ENCODE measurements around the gene TSPAN18. TPM values are rescaled to one million over a fixed set of nuclear protein-coding genes. Genes with fewer than 3 reads are reported as not detected.

TSPAN18 gene
- total RNA-seq, 1 donor from 2014 or later, result 52.8 TPM

DNA sequence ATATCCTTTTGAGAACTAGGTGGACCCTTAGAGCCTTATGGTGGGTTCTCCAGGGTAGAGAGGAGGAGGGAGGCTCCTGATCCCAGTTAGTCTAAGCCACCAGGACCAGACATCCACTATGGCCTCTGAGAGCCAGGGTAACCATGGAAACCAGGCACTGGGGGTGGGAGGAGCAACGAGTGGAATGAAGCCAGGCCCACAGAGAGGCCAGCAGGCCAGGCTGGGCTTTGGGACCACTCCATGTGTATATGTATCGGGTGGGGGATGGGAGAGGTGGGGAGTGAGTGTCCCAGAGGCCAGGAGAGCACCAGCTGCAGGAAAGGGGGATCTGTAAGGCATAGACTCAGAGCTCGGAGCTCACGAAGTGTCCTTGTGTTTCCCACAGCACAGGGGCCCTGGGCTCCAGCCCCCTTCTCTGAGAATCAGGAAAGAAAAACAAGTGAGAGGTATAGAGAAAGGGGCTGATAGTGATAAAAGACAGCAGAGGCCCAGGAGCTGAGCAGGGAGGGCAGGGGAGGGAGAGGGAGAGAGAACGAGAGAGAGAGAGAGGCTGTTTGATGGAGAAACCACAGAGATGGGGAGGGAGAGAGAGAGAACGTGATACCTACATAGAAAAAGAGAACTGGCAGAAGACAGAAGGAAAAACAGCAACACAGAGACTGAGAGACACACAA, 15.5 kb upstream of the TSPAN18 start:
- Mint-ChIP-seq H3K27me3 (peaks cover 11% of the 10 kb centered on the region), H3K9me3 (peaks cover 3% of the 10 kb centered on the region), H3K4me3 (peak overlapping the region; percentile 10), H3K4me1 (ENCODE audit: unreplicated experiment) (peaks cover 25% of the 10 kb centered on the region), H3K27ac (peak overlapping the region; percentile 22), H3K36me3 (no peaks in the 10 kb centered on the region)
- TF ChIP-seq, protein P1, sequence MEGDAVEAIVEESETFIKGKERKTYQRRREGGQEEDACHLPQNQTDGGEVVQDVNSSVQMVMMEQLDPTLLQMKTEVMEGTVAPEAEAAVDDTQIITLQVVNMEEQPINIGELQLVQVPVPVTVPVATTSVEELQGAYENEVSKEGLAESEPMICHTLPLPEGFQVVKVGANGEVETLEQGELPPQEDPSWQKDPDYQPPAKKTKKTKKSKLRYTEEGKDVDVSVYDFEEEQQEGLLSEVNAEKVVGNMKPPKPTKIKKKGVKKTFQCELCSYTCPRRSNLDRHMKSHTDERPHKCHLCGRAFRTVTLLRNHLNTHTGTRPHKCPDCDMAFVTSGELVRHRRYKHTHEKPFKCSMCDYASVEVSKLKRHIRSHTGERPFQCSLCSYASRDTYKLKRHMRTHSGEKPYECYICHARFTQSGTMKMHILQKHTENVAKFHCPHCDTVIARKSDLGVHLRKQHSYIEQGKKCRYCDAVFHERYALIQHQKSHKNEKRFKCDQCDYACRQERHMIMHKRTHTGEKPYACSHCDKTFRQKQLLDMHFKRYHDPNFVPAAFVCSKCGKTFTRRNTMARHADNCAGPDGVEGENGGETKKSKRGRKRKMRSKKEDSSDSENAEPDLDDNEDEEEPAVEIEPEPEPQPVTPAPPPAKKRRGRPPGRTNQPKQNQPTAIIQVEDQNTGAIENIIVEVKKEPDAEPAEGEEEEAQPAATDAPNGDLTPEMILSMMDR (conservative IDR thresholded peaks at IDR 0.05), result no peak
- DNase-seq (ENCODE audit: extremely low spot score, unreplicated experiment), result no peak

DNA sequence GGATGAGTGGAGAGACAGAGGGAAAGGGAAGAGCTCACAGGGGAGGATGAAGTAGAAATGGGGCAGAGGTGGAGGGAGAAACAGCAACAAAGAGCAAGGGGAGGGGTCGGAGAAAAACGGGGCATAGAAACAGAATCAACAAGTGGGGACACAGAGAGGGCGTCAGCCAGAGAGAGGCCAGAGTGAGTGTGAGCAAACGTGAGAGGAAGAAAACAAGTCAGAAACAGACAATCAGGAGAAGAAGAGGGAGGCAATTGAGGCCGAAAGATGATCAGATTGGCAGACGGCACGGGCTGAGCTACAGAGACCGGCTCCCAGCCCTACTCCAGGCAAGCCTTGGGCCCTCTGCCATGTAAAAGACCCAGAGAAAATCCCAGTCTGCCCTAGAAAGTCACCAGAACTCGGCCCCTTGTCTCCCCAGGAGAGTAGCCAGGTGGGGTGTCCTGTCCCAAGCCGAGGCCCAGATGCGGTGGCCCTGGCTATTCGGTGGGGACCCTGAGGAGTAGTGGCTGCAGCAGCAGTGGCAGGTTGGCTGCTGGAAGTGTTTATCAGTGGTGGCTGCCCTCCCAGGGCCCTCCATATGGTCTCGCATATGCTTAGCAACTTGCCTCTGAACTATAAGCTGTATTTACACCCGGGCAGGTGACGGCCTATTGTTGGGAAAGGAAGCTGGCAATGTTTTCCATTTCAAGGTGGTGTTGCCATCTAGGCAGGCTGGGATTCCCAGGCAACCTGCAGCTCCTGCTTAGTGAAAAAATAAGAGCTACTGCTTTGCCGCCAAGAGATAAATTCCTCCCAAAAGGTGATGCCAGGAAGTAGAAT, 14.8 kb upstream of the TSPAN18 start:
- Mint-ChIP-seq H3K27me3 (peaks cover 11% of the 10 kb centered on the region), H3K4me1 (ENCODE audit: unreplicated experiment) (peaks cover 32% of the 10 kb centered on the region), H3K36me3 (no peaks in the 10 kb centered on the region), H3K4me3 (peak overlapping the region; percentile 10), H3K27ac (peak overlapping the region; percentile 22), H3K9me3 (peaks cover 3% of the 10 kb centered on the region)
- TF ChIP-seq, protein P1 (conservative IDR thresholded peaks at IDR 0.05), result no peak
- DNase-seq (ENCODE audit: extremely low spot score, unreplicated experiment), result no peak

DNA sequence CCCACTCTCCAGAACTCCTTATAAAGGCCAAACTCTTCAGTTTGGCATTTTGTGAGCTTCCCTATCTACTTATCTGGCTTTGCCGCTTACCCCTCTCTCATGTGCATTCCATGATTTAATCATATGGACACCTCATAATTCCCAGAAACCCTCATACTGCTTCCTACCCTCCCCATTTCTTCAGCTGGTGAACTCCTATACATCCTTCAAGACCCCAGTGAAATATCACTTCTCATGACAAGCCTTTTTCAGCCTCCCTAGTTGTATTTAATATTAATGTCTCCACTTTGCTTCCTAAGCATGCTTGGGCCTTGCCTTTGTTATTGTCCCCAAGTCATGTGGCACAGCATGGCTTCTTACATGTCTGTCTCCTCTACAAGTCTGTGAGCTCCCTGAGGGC, 13.7 kb upstream of the TSPAN18 start:
- Mint-ChIP-seq H3K27ac (no peak overlapping the region), H3K27me3 (peaks cover 11% of the 10 kb centered on the region), H3K4me1 (ENCODE audit: unreplicated experiment) (peaks cover 32% of the 10 kb centered on the region), H3K9me3 (peaks cover 3% of the 10 kb centered on the region), H3K4me3 (no peak overlapping the region), H3K36me3 (no peaks in the 10 kb centered on the region)
- no peak for DNase-seq (ENCODE audit: extremely low spot score, unreplicated experiment)
- TF ChIP-seq, protein P1 (conservative IDR thresholded peaks at IDR 0.05), result no peak

DNA sequence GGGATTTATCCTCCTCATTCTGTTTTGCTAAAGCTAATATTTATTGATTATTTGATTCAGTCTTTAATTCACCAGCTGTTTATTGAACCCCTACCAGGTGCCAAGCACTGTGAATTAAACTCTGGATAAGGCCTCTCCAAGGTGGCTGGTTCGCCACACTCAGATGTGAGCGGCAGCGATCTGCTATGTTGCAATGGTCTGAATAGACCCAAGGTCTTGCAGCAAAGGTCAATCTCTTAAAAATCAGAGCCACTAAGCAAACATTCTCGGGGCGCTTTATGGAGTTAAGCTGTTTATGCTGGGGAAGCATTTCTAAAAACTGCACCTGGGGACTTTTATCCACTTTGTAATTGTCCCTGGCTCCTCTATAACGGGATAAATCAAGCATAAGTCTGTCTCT, 10.5 kb upstream of the TSPAN18 start:
- H3K9me3 Mint-ChIP-seq, result no peaks in the 10 kb centered on the region
- H3K4me3 Mint-ChIP-seq, result no peak overlapping the region
- peaks cover 11% of the 10 kb centered on the region for H3K27me3 Mint-ChIP-seq
- TF ChIP-seq, protein P1 (conservative IDR thresholded peaks at IDR 0.05), result no peak
- DNase-seq (ENCODE audit: extremely low spot score, unreplicated experiment), result no peak
- no peaks in the 10 kb centered on the region for H3K36me3 Mint-ChIP-seq
- no peak overlapping the region for H3K27ac Mint-ChIP-seq
- peaks cover 22% of the 10 kb centered on the region for H3K4me1 Mint-ChIP-seq (ENCODE audit: unreplicated experiment)

DNA sequence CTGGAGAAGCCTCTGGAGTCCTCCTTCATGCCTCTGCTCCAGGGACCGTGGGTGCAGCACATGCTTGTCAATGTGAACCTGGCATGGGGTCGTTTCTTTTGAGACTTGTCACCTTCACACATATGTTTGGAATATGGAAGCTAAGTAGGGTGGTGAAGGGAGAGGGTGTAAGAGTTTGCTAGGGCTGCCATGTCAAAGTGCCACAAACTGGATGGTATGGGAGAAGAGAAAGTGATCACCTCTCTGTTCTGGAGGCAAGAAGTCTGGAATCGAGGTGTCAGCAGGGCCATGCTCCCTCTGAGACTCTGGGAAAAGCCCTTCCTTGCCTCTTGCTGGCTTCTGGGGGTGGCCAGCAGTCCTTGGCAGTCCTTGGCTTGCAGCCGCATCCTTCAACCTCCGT, 8.7 kb upstream of the TSPAN18 start:
- no peak overlapping the region for H3K4me3 Mint-ChIP-seq
- TF ChIP-seq, protein P1 (conservative IDR thresholded peaks at IDR 0.05), result no peak
- no peak for DNase-seq (ENCODE audit: extremely low spot score, unreplicated experiment)
- no peak overlapping the region for H3K27ac Mint-ChIP-seq
- peaks cover 18% of the 10 kb centered on the region for H3K4me1 Mint-ChIP-seq (ENCODE audit: unreplicated experiment)
- peaks cover 5% of the 10 kb centered on the region for H3K27me3 Mint-ChIP-seq
- no peaks in the 10 kb centered on the region for H3K9me3 Mint-ChIP-seq
- no peaks in the 10 kb centered on the region for H3K36me3 Mint-ChIP-seq

Data from type B pancreatic cell (in vitro differentiated cells).